RWPE2 (cell line): Measurements from ENCODE around the gene UPF1.

Source experiments
- ATAC-seq: fragments of 200-7000 bp; cut with Tn5 transposase; 3 replicates; pipeline ENCODE4 v1.9.1; 2021; ENCODE audit warnings: low read depth
- DNase-seq: peaks from one replicate; pipeline ENCODE4 v3.0.0-alpha.2; 2020; ENCODE audit warnings: low spot score
- H3K27ac ChIP-seq: fragments of 450-650 bp; 2 replicates; pipeline ENCODE4 v1.5.1; 2017; ENCODE audit warnings: mild to moderate bottlenecking; ENCODE audit not compliant: poor library complexity, severe bottlenecking
- H3K27me3 ChIP-seq: fragments of 250-450 bp; sonication (Bioruptor Pico); 2 replicates; pipeline ENCODE4 v1.5.1; 2021; ENCODE audit warnings: mild to moderate bottlenecking, moderate library complexity; ENCODE audit not compliant: insufficient read depth, poor library complexity, severe bottlenecking
- H3K36me3 ChIP-seq: fragments of 250-450 bp; sonication (Bioruptor Pico); 2 replicates; pipeline ENCODE4 v1.5.1; 2020; ENCODE audit warnings: low read depth, mild to moderate bottlenecking, moderate library complexity
- H3K4me1 ChIP-seq: fragments of 250-450 bp; sonication (Bioruptor Pico); 2 replicates; pipeline ENCODE4 v1.5.1; 2021; ENCODE audit warnings: mild to moderate bottlenecking, moderate library complexity; ENCODE audit not compliant: insufficient read depth, poor library complexity, severe bottlenecking
- H3K4me3 ChIP-seq: fragments of 250-450 bp; sonication (Bioruptor Pico); 2 replicates; pipeline ENCODE4 v1.5.1; 2021; ENCODE audit warnings: mild to moderate bottlenecking, moderate library complexity; ENCODE audit not compliant: severe bottlenecking
- H3K9me3 ChIP-seq: fragments of 250-450 bp; sonication (Bioruptor Pico); 2 replicates; pipeline ENCODE4 v1.5.1; 2021; ENCODE audit warnings: mild to moderate bottlenecking, moderate library complexity; ENCODE audit not compliant: severe bottlenecking
- CTCF ChIP-seq: fragments of 450-650 bp; IDR thresholded peaks from one replicate; pipeline ENCODE4 v1.5.1; 2017; ENCODE audit warnings: mild to moderate bottlenecking, moderate library complexity; ENCODE audit not compliant: poor library complexity, severe bottlenecking

Gene UPF1

GRCh38 chr19:18794692-18795091 lies 37.1 kb upstream of the UPF1 start:
- no peaks in the 10 kb centered on the region for H3K9me3 ChIP-seq
- no peaks in the 10 kb centered on the region for H3K36me3 ChIP-seq
- TF ChIP-seq CTCF, result no peak
- no peak for DNase-seq
- ATAC-seq, result no peak
- no peaks in the 10 kb centered on the region for H3K4me1 ChIP-seq
- H3K27ac ChIP-seq, result no peak overlapping the region
- no peak overlapping the region for H3K4me3 ChIP-seq
- H3K27me3 ChIP-seq, result peaks cover 29% of the 10 kb centered on the region

GRCh38 chr19:18795540-18795939 lies 36.2 kb upstream of the UPF1 start:
- peak; percentile 37; the same call in 2 of the 3 replicates for ATAC-seq
- no peak for DNase-seq
- Histone ChIP-seq H3K36me3 (no peaks in the 10 kb centered on the region), H3K9me3 (no peaks in the 10 kb centered on the region), H3K4me1 (no peaks in the 10 kb centered on the region), H3K27me3 (peaks cover 20% of the 10 kb centered on the region), H3K27ac (no peak overlapping the region), H3K4me3 (no peak overlapping the region)
- no peak for TF ChIP-seq CTCF

GRCh38 chr19:18796239-18796638 lies 35.5 kb upstream of the UPF1 start:
- DNase-seq (no peak), ATAC-seq (no peak)
- H3K4me3 ChIP-seq, result no peak overlapping the region
- H3K27ac ChIP-seq, result no peak overlapping the region
- TF ChIP-seq CTCF, result no peak
- H3K4me1 ChIP-seq, result no peaks in the 10 kb centered on the region
- H3K9me3 ChIP-seq, result no peaks in the 10 kb centered on the region
- no peaks in the 10 kb centered on the region for H3K36me3 ChIP-seq
- peaks cover 13% of the 10 kb centered on the region for H3K27me3 ChIP-seq

GRCh38 chr19:18798384-18799352 lies 33.1 kb upstream of the UPF1 start:
- DNase-seq, result no peak
- TF ChIP-seq CTCF, result no peak
- H3K27me3 ChIP-seq, result no peaks in the 10 kb centered on the region

More at GRCh38 chr19:18798384-18799352, 33.1 kb upstream of the UPF1 start:
- Histone ChIP-seq H3K36me3 (no peaks in the 10 kb centered on the region), H3K27ac (no peak overlapping the region), H3K4me1 (no peaks in the 10 kb centered on the region), H3K9me3 (no peaks in the 10 kb centered on the region), H3K4me3 (no peak overlapping the region)
- no peak for ATAC-seq
